ENCODE data around the gene LPP. TPM values are rescaled to one million over a fixed set of nuclear protein-coding genes. Genes with fewer than 3 reads are reported as not detected.

LPP gene
- total and polyA plus RNA-seq, 9 donors: 15.9 to 280 (median 134) TPM

- Histone ChIP-seq H3K4me3 (no peak overlapping the region), H3K9me3 (no peaks in the 10 kb centered on the region), H3K27ac (no peak overlapping the region), H3K27me3 (no peaks in the 10 kb centered on the region), H3K36me3 (no peaks in the 10 kb centered on the region), H3K4me1 (ENCODE audit: insufficient read depth) (peaks cover 6% of the 10 kb centered on the region)
- no peak for DNase-seq
- TF ChIP-seq CTCF (IDR thresholded peaks at IDR 0.05) (no peak), EP300 (IDR thresholded peaks at IDR 0.05) (no peak), POLR2A (IDR thresholded peaks at IDR 0.05) (no peak)
- intact Hi-C loops (cut with DNase I): no loop called here
Measured at GRCh38 chr3:188854772-188855149, 700.8 kb downstream of the LPP start.

- no peak for DNase-seq
- no peak overlapping the region for H3K27ac ChIP-seq
- H3K36me3 ChIP-seq: no peaks in the 10 kb centered on the region
- no peak overlapping the region for H3K4me3 ChIP-seq
- 90 to 97% (median 96%) methylated on average over 3 of the region's 3 CpGs for WGBS, 3 donors
- no peaks in the 10 kb centered on the region for H3K9me3 ChIP-seq
- H3K4me1 ChIP-seq (ENCODE audit: insufficient read depth): peaks cover 6% of the 10 kb centered on the region
- no peaks in the 10 kb centered on the region for H3K27me3 ChIP-seq
- TF ChIP-seq CTCF (IDR thresholded peaks at IDR 0.05) (no peak), POLR2A (IDR thresholded peaks at IDR 0.05) (no peak)
- intact Hi-C loops (cut with DNase I): no loop called here
Measured at GRCh38 chr3:188855675-188856074, 701.7 kb downstream of the LPP start.

GRCh38 chr3:188860147-188860546, 706.2 kb downstream of the LPP start:
- Histone ChIP-seq H3K36me3 (no peaks in the 10 kb centered on the region), H3K27ac (no peak overlapping the region), H3K9me3 (no peaks in the 10 kb centered on the region), H3K27me3 (no peaks in the 10 kb centered on the region), H3K4me3 (no peak overlapping the region), H3K4me1 (ENCODE audit: insufficient read depth) (peaks cover 4% of the 10 kb centered on the region)
- DNase-seq: no peak
- intact Hi-C loops (cut with DNase I): no loop called here
- no peak for TF ChIP-seq EP300 (IDR thresholded peaks at IDR 0.05)
- no peak for TF ChIP-seq POLR2A (IDR thresholded peaks at IDR 0.05)
- TF ChIP-seq CTCF (IDR thresholded peaks at IDR 0.05): no peak
- WGBS, 3 donors: 96 to 100% (median 98%) methylated on average over 3 of the region's 3 CpGs

- Histone ChIP-seq H3K27me3 (no peaks in the 10 kb centered on the region), H3K9me3 (no peaks in the 10 kb centered on the region), H3K27ac (no peak overlapping the region), H3K36me3 (no peaks in the 10 kb centered on the region), H3K4me1 (ENCODE audit: insufficient read depth) (peaks cover 4% of the 10 kb centered on the region), H3K4me3 (no peak overlapping the region)
- DNase-seq: no peak
- intact Hi-C loops (cut with DNase I): no loop called here
- 72 to 75% (median 74%) methylated on average over 5 of the region's 5 CpGs for WGBS, 3 donors
- TF ChIP-seq CTCF (IDR thresholded peaks at IDR 0.05) (no peak), EP300 (IDR thresholded peaks at IDR 0.05) (no peak), POLR2A (IDR thresholded peaks at IDR 0.05) (no peak)
Measured at GRCh38 chr3:188861842-188862744, 708.1 kb downstream of the LPP start.

Measured in ovary (tissue), 9 donors.